Measurements from ENCODE around the gene PEX7.

- TF ChIP-seq CTCF (conservative IDR thresholded peaks at IDR 0.05) = no peak
- TF ChIP-seq ZFX (IDR thresholded peaks at IDR 0.05) = no peak
Measured at GRCh38 chr6:136809091-136809860, 13.1 kb upstream of the PEX7 start.

Data from C4-2B (cell line).